Heart left ventricle (tissue), 16 donors: ENCODE data around the gene SGO1. TPM values are rescaled to one million over a fixed set of nuclear protein-coding genes. Genes with fewer than 3 reads are reported as not detected.
"Not testable (repeated sequence)": the region's sequence is repeated elsewhere in the genome, so short reads cannot be mapped to it uniquely, and the experiment has no call there.

Experiments used
- ATAC-seq, 4 donors: fragments of 200-7000 bp; cut with Tn5 transposase; one replicate each; pipeline ENCODE4 v1.9.1; 2020 to 2022; ENCODE audit warnings: moderate library complexity in 4 of 4, mild to moderate bottlenecking in 3 of 4, moderate number of reproducible peaks in 1 of 4
- DNase-seq, 5 donors: peaks; one replicate each; pipeline ENCODE4 v3.0.0-alpha.2; 2020
- H3K27ac ChIP-seq, 12 donors: fragments of 200-600 bp; sonication (generic) in 4 of 12; one replicate each; pipeline versions ENCODE4 v1.5.0 to v1.8.0; 2016 to 2022; ENCODE audit warnings: mild to moderate bottlenecking in 2 of 12
- H3K27me3 ChIP-seq, 9 donors: fragments of 200-600 bp; sonication (generic) in 2 of 9; one replicate each; pipeline versions ENCODE4 v1.5.1 to v1.8.0; 2016 to 2022; ENCODE audit warnings: mild to moderate bottlenecking in 3 of 9
- H3K36me3 ChIP-seq, 9 donors: fragments of 200-600 bp; sonication (generic) in 2 of 9; one replicate each; pipeline versions ENCODE4 v1.5.0 to v1.8.0; 2018 to 2022; ENCODE audit warnings: mild to moderate bottlenecking in 2 of 9
- H3K4me1 ChIP-seq, 12 donors: fragments of 200-600 bp; sonication (generic) in 4 of 12; one replicate each; pipeline versions ENCODE4 v1.5.0 to v1.8.0; 2016 to 2022; ENCODE audit warnings: mild to moderate bottlenecking in 3 of 12
- H3K4me3 ChIP-seq, 12 donors: fragments of 200-600 bp; sonication (generic) in 4 of 12; one replicate each; pipeline versions ENCODE4 v1.5.0 to v1.8.0; 2017 to 2022; ENCODE audit warnings: mild to moderate bottlenecking in 9 of 12, moderate library complexity in 4 of 12
- H3K9me3 ChIP-seq, 12 donors: fragments of 200-600 bp; sonication (generic) in 4 of 12; one replicate each; pipeline versions ENCODE4 v1.5.0 to v1.8.0; 2016 to 2022; ENCODE audit warnings: mild to moderate bottlenecking in 1 of 12
- CTCF ChIP-seq, 12 donors: fragments of 200-600 bp; sonication (generic) in 4 of 12; IDR thresholded peaks; one replicate each; pipeline versions ENCODE4 v1.5.0 to v1.8.0; 2018 to 2022; ENCODE audit warnings: antibody characterized with exemption in 12 of 12, mild to moderate bottlenecking in 5 of 12
- POLR2A ChIP-seq, 2 donors: fragments of 450-650 bp; IDR thresholded peaks; one replicate each; pipeline ENCODE4 v1.6.1; 2017; ENCODE audit warnings: antibody characterized with exemption in 2 of 2, mild to moderate bottlenecking in 2 of 2, moderate library complexity in 2 of 2
- WGBS, 4 donors: extraction: QIAGEN DNeasy Blood & Tissue Kit in 2 of 4; methylation state at CpG; one replicate each; pipeline versions ENCODE4 v1.1.5 to v1.1.7; 2013 to 2018; 5-methylcytosine and 5-hydroxymethylcytosine counted together
- intact Hi-C, 10 donors: fragments of 100-400 bp; cut with DNase I; formaldehyde crosslinking; loops; one replicate each; pipeline versions ENCODE4 v1.11.1 to v1.14.2; 2022
- polyA plus RNA-seq, 2 donors: library from polyadenylated mRNA; stranded (reverse); fragments of 200-250 nt; gene quantifications; one replicate each; pipeline ENCODE4 v1.2.3, GENCODE V29; 2013
- total RNA-seq, 9 donors: library from RNA; depleted of rRNA in 2 of 9; stranded (reverse); fragments of >200 nt in 2 of 9; fragmentation: NEBNext Ultra II Directional in 3 of 9; extraction: Animal tissue kit (Norgen Biotek cat#: 25700) in 3 of 9; gene quantifications; one replicate each; pipeline versions ENCODE4 v1.1.0 to v1.2.4, GENCODE V29; 2016 to 2023
- donor health status: ischemic (EF 13 %, LVEDD 7.1; RV severe dilation, severe dysfunction).
- donor health status: healthy with polysubstance abuse.
- donor health status: DM: no; HTN: yes; CAD: no.
- donor health status: DM: no; HTN: no; CAD: no.
- donor health status: ischemic (EF 25% LVEDD 6.9; RV normal size, moderate dysfunction).
- donor health status: ischemic (EF 25% LVEDD 5.7; RV mildly dilated, moderate dysfunction).
- donor health status: healthy.
- donor health status: DM: yes; HTN: yes; CAD: no.
- donor health status: ischemic (EF 35%, LVEDD 5.7; RV mildly dilated, moderate dysfunction).
- donor health status: nonischemic (EF 11% LVEDD 7.7; RV severe dilation, severe dysfunction).
- donor health status: DM: yes; HTN: yes; CAD: no.
- donor health status: PGD.
- donor health status: ischemic (EF 29% LVEDD 5.4; RV normal size, mild dysfunction).
- donor health status: nonischemic (EF 23%, LVEDD 6.1; RV moderate dilation, normal function).

The SGO1 gene
- total and polyA plus RNA-seq, 11 donors: 0.04 to 2.8 (median 0.28) TPM; not detected in 5

DNA sequence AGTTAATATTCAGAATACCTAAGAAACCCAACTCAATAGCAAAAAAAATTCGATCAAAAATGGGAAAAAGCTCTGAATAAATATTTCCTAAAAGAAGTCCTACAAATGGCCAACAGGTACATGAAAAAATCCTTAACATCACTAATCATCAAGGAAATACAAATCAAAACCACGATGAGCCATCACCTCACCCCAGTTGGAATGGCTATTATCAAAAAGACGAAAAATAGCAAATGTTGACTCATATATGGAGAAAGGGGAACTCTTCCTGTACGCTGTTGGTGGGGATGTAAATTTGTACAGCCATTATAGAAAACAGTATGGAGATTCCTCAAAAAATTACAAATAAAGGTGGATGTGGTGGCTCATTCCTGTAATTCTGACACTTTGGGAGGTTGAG, 29.6 kb upstream of the SGO1 start:
- Histone ChIP-seq H3K9me3 (no peaks in the 10 kb centered on the region), H3K27ac (no peak overlapping the region), H3K36me3 (no peaks in the 10 kb centered on the region), H3K4me3 (no peak overlapping the region), H3K27me3 (no peaks in the 10 kb centered on the region), H3K4me1 (peaks cover 0 to 4% (median 0%) of the 10 kb centered on the region in 12 donors)
- TF ChIP-seq CTCF (IDR thresholded peaks at IDR 0.05) (no peak), POLR2A (IDR thresholded peaks at IDR 0.05) (no peak)
- intact Hi-C loops: no loop called here
- DNase-seq (no peak), ATAC-seq (no peak)
- 74 to 87% (median 84%) methylated on average over 4 of the region's 4 CpGs for WGBS, 4 donors

- intact Hi-C loops, H3K27ac ChIP-seq, ATAC-seq, DNase-seq, H3K36me3 ChIP-seq, H3K27me3 ChIP-seq, H3K4me3 ChIP-seq, H3K4me1 ChIP-seq, H3K9me3 ChIP-seq: not testable (repeated sequence)
- WGBS, 4 donors: 86 to 93% (median 90%) methylated on average over 1 of the region's 1 CpG
These were observed 27.5 kb upstream of the SGO1 start for GRCh38 chr3:20213491-20213890.

- peaks cover 0 to 20% (median 7%) of the 10 kb centered on the region in 12 donors for H3K9me3 ChIP-seq
- H3K36me3 ChIP-seq, ATAC-seq, H3K27me3 ChIP-seq, H3K4me1 ChIP-seq, H3K27ac ChIP-seq, intact Hi-C loops, H3K4me3 ChIP-seq, DNase-seq: not testable (repeated sequence)
- WGBS, 4 donors: 77 to 85% (median 82%) methylated on average over 2 of the region's 2 CpGs
These were observed 21.9 kb upstream of the SGO1 start for GRCh38 chr3:20207945-20208344.

DNA sequence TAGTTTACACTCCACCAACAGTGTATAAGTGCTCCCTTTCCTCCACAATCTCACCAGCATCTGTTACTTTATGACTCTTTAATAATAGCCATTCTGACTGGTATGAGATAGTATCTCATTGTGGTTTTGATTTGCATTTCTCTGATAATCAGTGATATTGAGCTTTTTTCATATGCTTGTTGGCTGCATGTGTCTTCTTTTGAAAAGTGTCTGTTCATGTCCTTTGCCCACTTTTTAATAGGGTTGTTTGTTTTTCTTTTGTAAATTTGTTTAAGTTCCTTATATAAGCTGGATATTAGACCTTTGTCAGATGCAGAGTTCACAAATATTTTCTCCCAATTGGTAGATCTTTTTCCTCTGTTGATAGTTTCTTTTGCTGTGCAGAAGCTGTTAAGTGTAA, 19.9 kb upstream of the SGO1 start:
- intact Hi-C loops, H3K27ac ChIP-seq, H3K36me3 ChIP-seq, DNase-seq, H3K4me3 ChIP-seq, H3K4me1 ChIP-seq, H3K27me3 ChIP-seq, ATAC-seq: not testable (repeated sequence)
- H3K9me3 ChIP-seq: peaks cover 0 to 20% (median 7%) of the 10 kb centered on the region in 12 donors

GRCh38 chr3:20201143-20201542, 15.1 kb upstream of the SGO1 start:
- intact Hi-C loops: no loop called here
- ATAC-seq (no peak), DNase-seq (no peak)
- Histone ChIP-seq H3K27me3 (no peaks in the 10 kb centered on the region), H3K4me3 (no peak overlapping the region), H3K36me3 (no peaks in the 10 kb centered on the region), H3K27ac (no peak overlapping the region), H3K4me1 (no peaks in the 10 kb centered on the region), H3K9me3 (peaks cover 0 to 7% (median 2%) of the 10 kb centered on the region in 12 donors)
- no peak for TF ChIP-seq POLR2A (IDR thresholded peaks at IDR 0.05)
- TF ChIP-seq CTCF (IDR thresholded peaks at IDR 0.05): no peak

GRCh38 chr3:20197775-20198174, 11.8 kb upstream of the SGO1 start:
- 92 to 95% (median 95%) methylated on average over 3 of the region's 3 CpGs for WGBS, 4 donors
- H3K36me3 ChIP-seq: no peaks in the 10 kb centered on the region
- intact Hi-C loops: no loop called here
- no peak for ATAC-seq
- H3K27me3 ChIP-seq: no peaks in the 10 kb centered on the region
- no peak for DNase-seq
- no peak for TF ChIP-seq CTCF (IDR thresholded peaks at IDR 0.05)
- TF ChIP-seq POLR2A (IDR thresholded peaks at IDR 0.05): no peak
- no peaks in the 10 kb centered on the region for H3K4me1 ChIP-seq
- no peaks in the 10 kb centered on the region for H3K9me3 ChIP-seq
- H3K27ac ChIP-seq: no peak overlapping the region
- H3K4me3 ChIP-seq: no peak overlapping the region
